ENCODE results near the gene NOL9. TPM values are rescaled to one million over a fixed set of nuclear protein-coding genes. Genes with fewer than 3 reads are reported as not detected.

NOL9 gene
- total and polyA plus RNA-seq, 2 of the 13 experiments (the other 11 are each of a cell fraction or from before 2014, with no cell fraction given): 18.0 to 24.7 TPM

- TF ChIP-seq NR2F2 (IDR thresholded peaks at IDR 0.05; ENCODE audit: borderline replicate concordance, low read depth) (peak; percentile 19; the same call in 1 of the 2 replicates), RXRA (CRISPR knock-in tag; IDR thresholded peaks at IDR 0.05) (no peak; the same call in 1 of the 2 replicates), KDM2A (CRISPR knock-in tag; IDR thresholded peaks at IDR 0.05; ENCODE audit: borderline replicate concordance, low read depth) (peak; percentile 54), JARID2 (CRISPR knock-in tag; IDR thresholded peaks at IDR 0.05; ENCODE audit: insufficient replicate concordance) (no peak), ZNF354B (CRISPR knock-in tag; IDR thresholded peaks at IDR 0.05) (peak; percentile 27; the same call in 1 of the 2 replicates), KDM5A (IDR thresholded peaks at IDR 0.05; ENCODE audit: borderline replicate concordance, low read length) (no peak; the same call in 1 of the 2 replicates), DMTF1 (CRISPR knock-in tag; IDR thresholded peaks at IDR 0.05) (no peak), KLF6 (CRISPR knock-in tag; IDR thresholded peaks at IDR 0.05) (no peak), PRDM10 (CRISPR knock-in tag; IDR thresholded peaks at IDR 0.05; ENCODE audit: low read depth) (peak; percentile 99), ZNF563 (CRISPR knock-in tag; IDR thresholded peaks at IDR 0.05) (peak; percentile 68; the same call in 1 of the 2 replicates), ZNF777 (CRISPR knock-in tag; IDR thresholded peaks at IDR 0.05) (peak; percentile 70), TFDP1 (CRISPR knock-in tag; IDR thresholded peaks at IDR 0.05; ENCODE audit: borderline replicate concordance) (0 out of 2 replicates have a peak, but pooled peaks have one; percentile 24), ATF7 (IDR thresholded peaks at IDR 0.05) (no peak), ATF7 (CRISPR knock-in tag; IDR thresholded peaks at IDR 0.05) (no peak), TFAP4 (IDR thresholded peaks at IDR 0.05; ENCODE audit: borderline replicate concordance, low read depth) (peak; percentile 63; the same call in 1 of the 2 replicates), ZMYM3 (CRISPR knock-in tag; IDR thresholded peaks at IDR 0.05) (peak; percentile 27; the same call in 1 of the 2 replicates), SAP130 (CRISPR knock-in tag; IDR thresholded peaks at IDR 0.05; ENCODE audit: low read depth) (peak; percentile 57), ZMAT5 (CRISPR knock-in tag; IDR thresholded peaks at IDR 0.05; ENCODE audit: borderline replicate concordance, low read depth) (no peak), KAT8 (CRISPR knock-in tag; IDR thresholded peaks at IDR 0.05) (peak; percentile 44; the same call in 1 of the 2 replicates), TAF15 (IDR thresholded peaks at IDR 0.05; ENCODE audit: low read depth, low read length, poor library complexity, severe bottlenecking) (peak; percentile 70), ERF (CRISPR knock-in tag; IDR thresholded peaks at IDR 0.05) (peak; percentile 13; the same call in 1 of the 2 replicates)
Observed at GRCh38 chr1:6490181-6491080, 63.9 kb downstream of the NOL9 start (continued).
